MCF 10A (cell line): Measurements from ENCODE around the gene IL23R. TPM values are rescaled to one million over a fixed set of nuclear protein-coding genes. Genes with fewer than 3 reads are reported as not detected.

Source experiments
- BruUV-seq: library from RNA; stranded (reverse); fragments of 400-500 nt; replicated peaks from 2 replicates; lab custom pipeline; 2021; lab: Mats Ljungman, UMichigan
- CTCF ChIA-PET: fragments of 300-600 bp; sonication (Branson Sonifier 250); formaldehyde crosslinking; extraction: SDS; loops from one replicate; lab custom pipeline; 2021; ENCODE audit warnings: antibody characterized with exemption, inconsistent platforms; lab: Yijun Ruan, JAX
- POLR2A ChIA-PET: fragments of 300-600, 350-650 bp; sonication (Branson Sonifier 250); formaldehyde crosslinking; extraction: SDS; loops from one replicate; lab custom pipeline; 2020; ENCODE audit warnings: antibody characterized with exemption, inconsistent platforms; lab: Yijun Ruan, JAX
- DNase-seq: peaks from one replicate; pipeline ENCODE4 v3.0.0-alpha.2; 2018; ENCODE audit not compliant: unreplicated experiment
- H3K27ac Mint-ChIP-seq: one replicate; pipeline ENCODE4 v1.8.0; 2022; ENCODE audit warnings: mild to moderate bottlenecking, low read depth, mixed read lengths; ENCODE audit not compliant: unreplicated experiment
- H3K27me3 Mint-ChIP-seq: one replicate; pipeline ENCODE4 v1.8.0; 2022; ENCODE audit warnings: mixed read lengths; ENCODE audit not compliant: insufficient read depth, unreplicated experiment
- H3K36me3 Mint-ChIP-seq: one replicate; pipeline ENCODE4 v1.8.0; 2022; ENCODE audit warnings: mild to moderate bottlenecking, moderate library complexity, mixed read lengths; ENCODE audit not compliant: insufficient read depth, unreplicated experiment
- H3K4me1 Mint-ChIP-seq: one replicate; pipeline ENCODE4 v1.8.0; 2022; ENCODE audit warnings: mixed read lengths; ENCODE audit not compliant: insufficient read depth, unreplicated experiment
- H3K4me3 Mint-ChIP-seq: one replicate; pipeline ENCODE4 v1.8.0; 2022; ENCODE audit warnings: mild to moderate bottlenecking, moderate library complexity, mixed read lengths; ENCODE audit not compliant: unreplicated experiment
- H3K9me3 Mint-ChIP-seq: one replicate; pipeline ENCODE4 v1.8.0; 2022; ENCODE audit warnings: mixed read lengths; ENCODE audit not compliant: unreplicated experiment
- CTCF ChIP-seq: fragments of 200-600 bp; IDR thresholded peaks from one replicate; pipeline ENCODE4 v1.8.0; 2022; ENCODE audit warnings: antibody characterized with exemption, mild to moderate bottlenecking; ENCODE audit not compliant: unreplicated experiment
- intact Hi-C: fragments of 100-400 bp; cut with micrococcal nuclease; formaldehyde crosslinking; loops from 2 replicates; pipeline ENCODE4 v1.14.1; 2022
- total RNA-seq: library from RNA; stranded (reverse); gene quantifications from 2 replicates; pipeline ENCODE4 v1.2.3, GENCODE V29; 2022

IL23R gene
- total RNA-seq, 1 experiment from 2014 or later = not detected

- Mint-ChIP-seq H3K36me3 (no peaks in the 10 kb centered on the region), H3K4me3 (no peak within 1 kb of the TSS), H3K27me3 (no peaks in the 10 kb centered on the region), H3K4me1 (no peaks in the 10 kb centered on the region), H3K27ac (no peak within 1 kb of the TSS), H3K9me3 (no peaks in the 10 kb centered on the region)
- intact Hi-C loops = no loop called here
- ChIA-PET POLR2A (no interaction called here), CTCF (no interaction called here)
- TF ChIP-seq CTCF = no peak
- DNase-seq = no peak
- no TSS peak for BruUV-seq
Observed at GRCh38 chr1:67307251-67308060, 141.2 kb downstream of the IL23R start, which contains the start of gene IL12RB2. Gene IL12RB2 (plus strand): TSS chr1:67307873. CDS start chr1:67320369, 12,496 bp downstream.

- CTCF ChIA-PET = no interaction called here
- H3K4me1 Mint-ChIP-seq = no peaks in the 10 kb centered on the region
- intact Hi-C loops = no loop called here
- H3K27ac Mint-ChIP-seq = no peak overlapping the region
- POLR2A ChIA-PET = no interaction called here
- H3K27me3 Mint-ChIP-seq = no peaks in the 10 kb centered on the region
- H3K4me3 Mint-ChIP-seq = no peak overlapping the region
- DNase-seq = no peak
- no peak for TF ChIP-seq CTCF
- no TSS peak for BruUV-seq
- no peaks in the 10 kb centered on the region for H3K9me3 Mint-ChIP-seq
- H3K36me3 Mint-ChIP-seq = no peaks in the 10 kb centered on the region
Observed at GRCh38 chr1:67308136-67308535, 141.9 kb downstream of the IL23R start.

Other genes starting within 250 kb of the IL23R start
- gene DNAI4, start 241.6 kb upstream of the IL23R start, total RNA-seq = 7.2 and 9.6 TPM in 2 replicates
- gene MIER1, start 241.5 kb upstream of the IL23R start, total RNA-seq = 32.1 and 36.5 TPM in 2 replicates
- gene SLC35D1, start 112.3 kb upstream of the IL23R start, total RNA-seq = 11.5 and 17.7 TPM in 2 replicates
- not detected in 2 replicates for gene C1orf141, start 31.5 kb upstream of the IL23R start, total RNA-seq
- not detected in 2 replicates for gene IL12RB2, start 141.4 kb downstream of the IL23R start, total RNA-seq